ENCODE measurements around the gene CARD19.

The CARD19 gene

GRCh38 chr9:93064392-93065134 lies 31.5 kb upstream of the CARD19 start:
- Histone ChIP-seq H3K4me3 (ENCODE audit: low read depth in 1 of 5, low read length in 5 of 5) (no peak overlapping the region), H3K9me3 (ENCODE audit: control insufficient read depth in 5 of 5, low read length in 5 of 5) (no peaks in the 10 kb centered on the region), H3K27me3 (ENCODE audit: control insufficient read depth in 5 of 5, insufficient read depth in 4 of 5, low read length in 5 of 5) (peaks cover 0 to 15% (median 0%) of the 10 kb centered on the region in 5 donors), H3K27ac (ENCODE audit: low read depth, low read length) (no peak overlapping the region), H3K9ac (ENCODE audit: low read length in 5 of 5) (no peak overlapping the region), H3K36me3 (ENCODE audit: control insufficient read depth in 5 of 5, insufficient read depth in 5 of 5, low read length in 5 of 5) (no peaks in the 10 kb centered on the region), H3K4me1 (ENCODE audit: control insufficient read depth in 5 of 5, insufficient read depth in 5 of 5, low read length in 5 of 5) (peaks cover 0 to 40% (median 20%) of the 10 kb centered on the region in 5 donors)

- Histone ChIP-seq H3K9me3 (ENCODE audit: control insufficient read depth in 5 of 5, low read length in 5 of 5) (no peaks in the 10 kb centered on the region), H3K27me3 (ENCODE audit: control insufficient read depth in 5 of 5, insufficient read depth in 4 of 5, low read length in 5 of 5) (peaks cover 0 to 9% (median 0%) of the 10 kb centered on the region in 5 donors), H3K4me1 (ENCODE audit: control insufficient read depth in 5 of 5, insufficient read depth in 5 of 5, low read length in 5 of 5) (peaks cover 0 to 34% (median 13%) of the 10 kb centered on the region in 5 donors), H3K36me3 (ENCODE audit: control insufficient read depth in 5 of 5, insufficient read depth in 5 of 5, low read length in 5 of 5) (no peaks in the 10 kb centered on the region), H3K4me3 (ENCODE audit: low read depth in 1 of 5, low read length in 5 of 5) (no peak overlapping the region), H3K9ac (ENCODE audit: low read length in 5 of 5) (no peak overlapping the region), H3K27ac (ENCODE audit: low read depth, low read length) (no peak overlapping the region)
These were observed 30.8 kb upstream of the CARD19 start for GRCh38 chr9:93065135-93065720.

GRCh38 chr9:93066978-93067603 lies 28.9 kb upstream of the CARD19 start:
- Histone ChIP-seq H3K9ac (ENCODE audit: low read length in 5 of 5) (no peak overlapping the region), H3K4me1 (ENCODE audit: control insufficient read depth in 5 of 5, insufficient read depth in 5 of 5, low read length in 5 of 5) (peaks cover 0 to 20% (median 12%) of the 10 kb centered on the region in 5 donors), H3K4me3 (ENCODE audit: low read depth in 1 of 5, low read length in 5 of 5) (no peak overlapping the region), H3K27me3 (ENCODE audit: control insufficient read depth in 5 of 5, insufficient read depth in 4 of 5, low read length in 5 of 5) (peaks cover 0 to 9% (median 0%) of the 10 kb centered on the region in 5 donors), H3K27ac (ENCODE audit: low read depth, low read length) (no peak overlapping the region), H3K36me3 (ENCODE audit: control insufficient read depth in 5 of 5, insufficient read depth in 5 of 5, low read length in 5 of 5) (no peaks in the 10 kb centered on the region), H3K9me3 (ENCODE audit: control insufficient read depth in 5 of 5, low read length in 5 of 5) (no peaks in the 10 kb centered on the region)

GRCh38 chr9:93068956-93069355 lies 27.1 kb upstream of the CARD19 start:
- no peaks in the 10 kb centered on the region for H3K36me3 ChIP-seq (ENCODE audit: control insufficient read depth in 5 of 5, insufficient read depth in 5 of 5, low read length in 5 of 5)
- H3K4me1 ChIP-seq (ENCODE audit: control insufficient read depth in 5 of 5, insufficient read depth in 5 of 5, low read length in 5 of 5), result peaks cover 0 to 23% (median 12%) of the 10 kb centered on the region in 5 donors
- H3K9me3 ChIP-seq (ENCODE audit: control insufficient read depth in 5 of 5, low read length in 5 of 5), result no peaks in the 10 kb centered on the region
- no peak overlapping the region for H3K4me3 ChIP-seq (ENCODE audit: low read depth in 1 of 5, low read length in 5 of 5)
- peaks cover 0 to 2% (median 0%) of the 10 kb centered on the region in 5 donors for H3K27me3 ChIP-seq (ENCODE audit: control insufficient read depth in 5 of 5, insufficient read depth in 4 of 5, low read length in 5 of 5)
- no peak overlapping the region for H3K27ac ChIP-seq (ENCODE audit: low read depth, low read length)
- H3K9ac ChIP-seq (ENCODE audit: low read length in 5 of 5), result no peak overlapping the region

GRCh38 chr9:93071464-93071863 lies 24.6 kb upstream of the CARD19 start:
- Histone ChIP-seq H3K4me1 (ENCODE audit: control insufficient read depth in 5 of 5, insufficient read depth in 5 of 5, low read length in 5 of 5) (peaks cover 0 to 8% (median 0%) of the 10 kb centered on the region in 5 donors), H3K9me3 (ENCODE audit: control insufficient read depth in 5 of 5, low read length in 5 of 5) (no peaks in the 10 kb centered on the region), H3K27ac (ENCODE audit: low read depth, low read length) (no peak overlapping the region)

GRCh38 chr9:93072383-93072795 lies 23.6 kb upstream of the CARD19 start:
- Histone ChIP-seq H3K27me3 (ENCODE audit: control insufficient read depth in 5 of 5, insufficient read depth in 4 of 5, low read length in 5 of 5) (no peaks in the 10 kb centered on the region), H3K4me3 (ENCODE audit: low read depth in 1 of 5, low read length in 5 of 5) (no peak overlapping the region), H3K36me3 (ENCODE audit: control insufficient read depth in 5 of 5, insufficient read depth in 5 of 5, low read length in 5 of 5) (no peaks in the 10 kb centered on the region), H3K27ac (ENCODE audit: low read depth, low read length) (no peak overlapping the region), H3K4me1 (ENCODE audit: control insufficient read depth in 5 of 5, insufficient read depth in 5 of 5, low read length in 5 of 5) (peaks cover 0 to 8% (median 0%) of the 10 kb centered on the region in 5 donors), H3K9me3 (ENCODE audit: control insufficient read depth in 5 of 5, low read length in 5 of 5) (no peaks in the 10 kb centered on the region), H3K9ac (ENCODE audit: low read length in 5 of 5) (no peak overlapping the region)

More at GRCh38 chr9:93071464-93071863, 24.6 kb upstream of the CARD19 start:
- H3K9ac ChIP-seq (ENCODE audit: low read length in 5 of 5), result no peak overlapping the region
- H3K4me3 ChIP-seq (ENCODE audit: low read depth in 1 of 5, low read length in 5 of 5), result no peak overlapping the region
- H3K27me3 ChIP-seq (ENCODE audit: control insufficient read depth in 5 of 5, insufficient read depth in 4 of 5, low read length in 5 of 5), result no peaks in the 10 kb centered on the region
- no peaks in the 10 kb centered on the region for H3K36me3 ChIP-seq (ENCODE audit: control insufficient read depth in 5 of 5, insufficient read depth in 5 of 5, low read length in 5 of 5)

GRCh38 chr9:93076101-93076791 lies 19.8 kb upstream of the CARD19 start:
- Histone ChIP-seq H3K36me3 (ENCODE audit: control insufficient read depth in 5 of 5, insufficient read depth in 5 of 5, low read length in 5 of 5) (peaks cover 0 to 3% (median 0%) of the 10 kb centered on the region in 5 donors), H3K4me1 (ENCODE audit: control insufficient read depth in 5 of 5, insufficient read depth in 5 of 5, low read length in 5 of 5) (peaks cover 0 to 8% (median 0%) of the 10 kb centered on the region in 5 donors), H3K27me3 (ENCODE audit: control insufficient read depth in 5 of 5, insufficient read depth in 4 of 5, low read length in 5 of 5) (no peaks in the 10 kb centered on the region), H3K4me3 (ENCODE audit: low read depth in 1 of 5, low read length in 5 of 5) (no peak overlapping the region), H3K27ac (ENCODE audit: low read depth, low read length) (no peak overlapping the region), H3K9ac (ENCODE audit: low read length in 5 of 5) (no peak overlapping the region), H3K9me3 (ENCODE audit: control insufficient read depth in 5 of 5, low read length in 5 of 5) (no peaks in the 10 kb centered on the region)

- no peaks in the 10 kb centered on the region for H3K27me3 ChIP-seq (ENCODE audit: control insufficient read depth in 5 of 5, insufficient read depth in 4 of 5, low read length in 5 of 5)
- no peaks in the 10 kb centered on the region for H3K9me3 ChIP-seq (ENCODE audit: control insufficient read depth in 5 of 5, low read length in 5 of 5)
- H3K4me3 ChIP-seq (ENCODE audit: low read depth in 1 of 5, low read length in 5 of 5), result no peak overlapping the region
- peaks cover 0 to 8% (median 0%) of the 10 kb centered on the region in 5 donors for H3K4me1 ChIP-seq (ENCODE audit: control insufficient read depth in 5 of 5, insufficient read depth in 5 of 5, low read length in 5 of 5)
- H3K27ac ChIP-seq (ENCODE audit: low read depth, low read length), result no peak overlapping the region
- H3K36me3 ChIP-seq (ENCODE audit: control insufficient read depth in 5 of 5, insufficient read depth in 5 of 5, low read length in 5 of 5), result peaks cover 0 to 3% (median 0%) of the 10 kb centered on the region in 5 donors
- H3K9ac ChIP-seq (ENCODE audit: low read length in 5 of 5), result no peak overlapping the region
These were observed 19.3 kb upstream of the CARD19 start for GRCh38 chr9:93076792-93077128.

GRCh38 chr9:93077367-93077766 lies 18.6 kb upstream of the CARD19 start:
- Histone ChIP-seq H3K36me3 (ENCODE audit: control insufficient read depth in 5 of 5, insufficient read depth in 5 of 5, low read length in 5 of 5) (peaks cover 0 to 3% (median 0%) of the 10 kb centered on the region in 5 donors), H3K9me3 (ENCODE audit: control insufficient read depth in 5 of 5, low read length in 5 of 5) (no peaks in the 10 kb centered on the region), H3K27ac (ENCODE audit: low read depth, low read length) (no peak overlapping the region), H3K9ac (ENCODE audit: low read length in 5 of 5) (no peak overlapping the region), H3K27me3 (ENCODE audit: control insufficient read depth in 5 of 5, insufficient read depth in 4 of 5, low read length in 5 of 5) (no peaks in the 10 kb centered on the region), H3K4me1 (ENCODE audit: control insufficient read depth in 5 of 5, insufficient read depth in 5 of 5, low read length in 5 of 5) (peaks cover 0 to 5% (median 0%) of the 10 kb centered on the region in 5 donors), H3K4me3 (ENCODE audit: low read depth in 1 of 5, low read length in 5 of 5) (no peak overlapping the region)
